Measurements from ENCODE around the gene NRG4.
"Not testable (repeated sequence)": the region's sequence is repeated elsewhere in the genome, so short reads cannot be mapped to it uniquely, and the experiment has no call there.

The NRG4 gene

DNA sequence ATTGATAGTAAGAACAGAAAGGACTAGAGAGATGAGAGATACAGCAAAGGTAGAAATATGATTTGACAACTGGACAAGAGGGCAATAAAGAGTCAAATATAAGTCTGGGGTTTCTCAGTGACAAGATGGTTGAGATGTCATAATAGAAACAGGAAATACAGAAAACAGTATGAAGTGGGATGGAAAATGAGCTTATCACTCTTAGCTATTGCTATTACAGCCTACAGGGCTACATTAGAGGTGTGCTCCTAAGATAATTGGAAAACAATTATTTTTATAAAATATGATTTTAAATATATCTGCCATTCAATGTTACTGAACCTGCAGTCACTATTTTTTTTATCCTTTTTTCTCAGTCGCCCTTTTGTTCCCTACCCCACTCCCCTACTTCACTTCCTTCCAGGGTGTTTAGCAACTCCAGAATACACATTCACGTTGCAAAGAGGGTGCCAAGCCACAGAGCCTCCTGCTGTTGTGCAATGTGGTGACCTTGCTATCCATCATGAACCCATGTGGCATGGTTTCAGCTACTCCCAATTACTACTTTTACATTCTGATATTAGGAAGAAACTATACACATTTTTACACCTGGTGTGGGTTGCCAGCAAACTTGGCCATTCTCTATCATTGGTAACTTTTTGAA, 6.0 kb downstream of the NRG4 start:
- no peak for DNase-seq

DNA sequence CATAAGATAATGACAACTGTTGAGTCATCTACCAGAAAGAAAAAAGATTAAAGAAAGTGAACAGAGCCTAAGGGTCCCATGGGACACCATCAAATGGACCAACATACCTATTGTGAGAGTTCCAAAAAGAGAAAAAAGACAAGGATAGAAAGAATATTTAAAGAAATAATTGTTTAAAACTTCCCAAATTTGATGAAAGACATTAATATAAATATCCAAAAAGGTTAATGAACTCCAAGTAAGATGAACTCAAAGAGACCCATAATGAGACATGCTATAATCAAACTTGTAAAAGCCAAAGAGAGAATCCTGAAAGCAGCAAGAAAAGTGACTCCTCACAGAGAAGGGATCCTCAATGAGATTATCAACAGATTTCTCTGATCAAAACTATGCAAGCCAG, 8.9 kb downstream of the NRG4 start:
- intact Hi-C loops (cut with DNase I), result no loop called here
- no peak for DNase-seq

More for the DNA sequence above, 6.0 kb downstream of the NRG4 start:
- intact Hi-C loops (cut with DNase I), result no loop called here

DNA sequence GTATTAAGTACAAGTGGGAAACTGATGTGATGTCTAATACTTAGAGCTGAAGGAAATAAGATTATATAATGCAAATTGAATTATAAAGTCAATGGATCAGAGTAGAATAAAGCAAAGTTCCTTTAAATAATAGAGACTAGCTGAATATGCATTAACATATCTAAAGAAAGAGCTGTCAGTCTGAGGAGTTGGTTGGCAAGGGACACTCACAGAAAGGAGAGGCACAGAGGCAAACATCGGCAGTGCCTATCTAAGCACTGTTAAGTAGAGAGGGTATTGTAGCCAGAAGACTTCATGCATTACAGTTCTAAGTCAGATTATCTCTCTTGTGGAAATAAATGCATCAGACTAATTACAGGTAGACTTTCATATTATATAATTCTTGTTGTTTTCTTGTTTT, 16.6 kb downstream of the NRG4 start:
- intact Hi-C loops (cut with DNase I), result no loop called here
- no peak for DNase-seq

DNA sequence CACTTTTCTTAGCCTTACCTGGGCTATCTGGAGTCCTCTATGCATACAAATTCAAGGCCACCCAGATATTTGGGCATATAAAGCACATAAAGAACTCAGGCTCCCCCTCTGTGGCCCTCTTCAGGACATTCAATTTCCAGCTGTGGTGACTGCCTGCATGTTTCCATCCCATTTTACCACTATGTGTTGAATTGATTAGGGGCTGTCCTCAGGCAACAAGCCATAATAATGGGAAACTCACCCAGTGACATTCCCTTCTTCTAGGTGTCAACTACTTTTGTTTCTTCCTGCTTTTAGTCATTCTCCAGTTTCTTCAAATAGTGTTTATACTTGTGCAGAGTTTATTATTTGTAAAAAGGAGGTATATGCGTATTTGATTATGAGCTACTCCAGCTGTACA, 18.0 kb downstream of the NRG4 start:
- intact Hi-C loops (cut with DNase I), result no loop called here
- DNase-seq, result no peak

DNA sequence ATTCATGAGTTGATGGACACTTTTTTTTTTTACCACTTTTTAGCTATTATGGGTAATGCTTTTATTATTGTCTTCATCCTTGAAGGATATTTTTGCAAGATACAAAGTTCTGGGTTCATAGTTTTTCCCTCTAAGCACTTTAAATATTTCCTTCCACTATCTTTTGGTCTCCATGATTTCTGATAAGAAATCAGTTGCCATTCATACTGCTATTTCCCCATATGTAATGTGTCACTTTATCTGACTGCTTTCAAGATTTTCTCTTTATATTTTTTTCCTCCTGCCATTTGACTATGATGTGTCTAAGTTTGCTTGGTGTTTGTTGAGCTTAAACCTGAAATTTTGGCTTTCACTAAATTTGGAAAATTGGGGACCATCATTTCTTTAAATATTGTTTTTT, 19.3 kb downstream of the NRG4 start:
- no peak for DNase-seq
- intact Hi-C loops (cut with DNase I), result no loop called here

DNA sequence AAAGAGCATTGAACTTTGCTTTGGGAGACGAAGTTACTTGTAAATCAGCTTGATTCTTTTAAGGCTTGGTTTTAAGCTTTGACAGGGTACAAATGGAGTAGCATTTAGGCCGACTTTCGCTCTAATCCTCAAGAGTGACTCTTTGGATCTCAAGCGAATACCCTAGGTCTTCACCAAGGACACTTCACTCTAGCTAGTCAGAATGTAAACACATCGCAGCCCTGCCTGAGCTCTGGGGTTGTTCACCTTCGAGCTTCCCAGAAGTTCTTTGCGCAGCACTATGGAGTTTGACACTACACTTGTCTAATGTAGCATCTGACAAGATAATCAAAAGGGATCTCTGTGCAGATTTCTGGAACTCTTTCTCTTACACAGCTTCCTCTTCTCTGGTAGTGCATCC, 22.3 kb downstream of the NRG4 start:
- intact Hi-C loops (cut with DNase I), result no loop called here

DNA sequence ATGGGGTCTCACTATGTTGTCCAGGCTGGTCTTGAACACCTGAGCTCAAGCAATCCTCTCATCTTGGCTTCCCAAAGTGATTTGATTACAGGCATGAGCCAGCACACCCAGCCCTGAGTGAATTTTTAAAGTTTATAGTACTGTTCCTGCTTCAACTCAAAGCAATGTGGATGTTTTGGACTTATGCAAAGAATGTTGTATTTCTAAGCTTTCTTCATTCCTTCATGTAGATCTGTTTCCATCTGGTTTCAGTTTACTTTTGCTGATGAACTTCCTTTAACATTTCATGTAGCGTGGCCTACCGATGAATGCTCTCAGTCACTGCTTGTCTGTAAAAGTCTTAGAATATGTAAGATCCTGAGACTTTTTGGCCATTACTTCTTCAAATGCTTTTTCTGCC, 23.2 kb downstream of the NRG4 start:
- DNase-seq, result no peak
- intact Hi-C loops (cut with DNase I), result no loop called here

More for the DNA sequence above, 22.3 kb downstream of the NRG4 start:
- no peak for DNase-seq

DNA sequence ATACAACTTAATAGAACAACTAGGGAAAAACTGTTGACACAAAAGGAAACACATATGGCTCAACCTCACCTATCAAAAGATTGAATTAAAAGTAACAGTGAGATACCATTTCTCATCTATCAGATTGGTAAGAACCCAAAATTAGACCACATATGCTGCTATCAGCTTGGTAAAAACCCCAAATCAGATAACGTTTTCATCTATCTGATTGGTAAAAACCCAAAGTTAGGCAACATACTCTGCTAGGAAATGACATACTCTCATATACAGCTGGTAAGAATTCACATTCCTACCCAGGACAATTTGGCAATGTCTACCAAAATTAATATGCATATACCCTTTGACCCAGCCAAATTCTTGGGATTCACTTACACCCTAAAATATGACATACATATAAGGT, 26.3 kb downstream of the NRG4 start:
- intact Hi-C loops (cut with DNase I), result no loop called here
- DNase-seq, result no peak

DNA sequence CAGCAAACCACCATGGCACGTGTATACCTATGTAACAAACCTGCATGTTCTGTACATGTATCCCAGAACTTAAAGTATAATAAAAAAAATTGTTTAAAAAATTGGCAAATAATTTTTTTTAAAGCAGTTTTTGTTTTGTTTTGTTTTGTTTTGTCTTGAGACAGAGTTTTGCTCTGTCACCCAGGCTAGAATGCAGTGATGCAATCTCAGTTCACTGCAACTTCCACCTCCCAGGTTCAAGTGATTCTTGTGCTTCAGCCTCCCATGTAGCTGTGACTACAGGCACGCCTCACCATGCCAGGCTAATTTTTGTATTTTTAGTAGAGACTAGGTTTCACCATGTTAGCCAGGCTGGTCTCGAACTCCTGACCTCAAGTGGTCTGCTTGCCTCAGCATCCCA, 27.5 kb downstream of the NRG4 start:
- DNase-seq; intact Hi-C loops (cut with DNase I): not testable (repeated sequence)

DNA sequence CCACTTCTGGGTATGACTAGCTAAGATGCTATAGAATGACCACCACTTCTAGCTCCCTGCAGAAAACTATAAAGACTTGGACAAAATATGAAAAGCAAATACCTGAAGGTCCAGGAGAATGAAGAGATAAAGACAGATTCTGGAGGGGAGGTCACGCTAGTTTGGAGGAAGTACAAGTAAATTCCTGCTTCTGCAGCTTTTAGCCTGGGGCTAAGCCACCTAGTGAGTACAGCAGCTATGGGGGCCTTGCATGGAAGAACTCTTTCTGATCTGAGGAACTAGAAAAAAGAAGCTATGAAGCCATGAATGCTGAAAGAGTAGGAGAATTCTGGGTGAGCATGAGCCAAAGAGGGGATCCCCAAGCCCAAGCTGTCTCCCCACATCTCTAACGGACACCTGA, 29.8 kb downstream of the NRG4 start:
- intact Hi-C loops (cut with DNase I), result no loop called here
- no peak for DNase-seq

DNA sequence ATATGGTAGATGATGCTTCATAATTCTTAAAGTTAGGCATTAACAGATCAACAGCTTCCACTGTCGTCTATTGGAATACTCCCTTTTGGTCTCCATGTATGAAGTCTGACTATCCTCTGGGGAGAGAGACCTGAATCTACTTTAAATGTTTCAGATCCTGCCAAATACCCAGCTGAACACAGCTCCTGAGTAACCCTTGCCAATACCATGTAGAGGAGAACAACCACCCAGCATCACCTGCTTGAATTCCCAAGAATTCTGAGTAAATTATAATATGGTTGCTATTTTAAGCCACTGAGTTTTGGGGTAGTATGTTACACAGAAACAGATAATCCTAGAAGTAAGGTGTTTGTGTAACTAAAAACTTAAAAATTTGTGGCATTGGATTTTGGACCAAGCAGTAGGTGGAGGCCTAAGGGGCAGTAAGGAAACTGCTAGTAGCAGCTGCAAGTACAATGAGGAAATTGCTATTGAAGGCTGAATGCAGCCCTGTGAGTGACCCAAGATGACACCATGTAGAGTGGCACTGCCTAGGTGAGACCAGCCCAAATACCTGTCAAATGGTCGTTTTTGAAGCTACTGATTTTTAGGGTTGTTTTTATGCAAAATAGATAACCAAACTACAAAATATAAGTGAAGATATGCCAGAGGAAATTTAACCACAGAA, 30.9 kb downstream of the NRG4 start:
- no peak for DNase-seq

DNA sequence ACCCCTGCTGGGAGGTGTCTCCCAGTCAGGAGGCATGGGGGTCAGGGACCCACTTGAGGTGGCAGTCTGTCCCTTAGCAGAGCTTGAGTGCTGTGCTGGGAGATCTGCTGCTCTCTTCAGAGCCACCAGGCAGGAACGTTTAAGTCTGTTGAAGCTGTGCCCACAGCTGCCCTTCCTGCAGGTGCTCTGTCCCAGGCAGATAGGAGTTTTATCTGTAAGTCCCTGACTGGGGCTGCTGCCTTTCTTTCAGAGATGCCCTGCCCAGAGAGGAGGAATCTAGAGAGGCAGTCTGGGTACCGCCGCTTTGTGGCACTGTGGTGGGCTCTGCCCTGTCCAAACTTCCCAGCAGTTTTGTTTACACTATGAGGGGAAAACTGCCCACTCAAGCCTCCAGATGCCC, 35.5 kb downstream of the NRG4 start:
- DNase-seq; intact Hi-C loops (cut with DNase I): not testable (repeated sequence)

More for the DNA sequence above, 30.9 kb downstream of the NRG4 start:
- intact Hi-C loops (cut with DNase I), result no loop called here

DNA sequence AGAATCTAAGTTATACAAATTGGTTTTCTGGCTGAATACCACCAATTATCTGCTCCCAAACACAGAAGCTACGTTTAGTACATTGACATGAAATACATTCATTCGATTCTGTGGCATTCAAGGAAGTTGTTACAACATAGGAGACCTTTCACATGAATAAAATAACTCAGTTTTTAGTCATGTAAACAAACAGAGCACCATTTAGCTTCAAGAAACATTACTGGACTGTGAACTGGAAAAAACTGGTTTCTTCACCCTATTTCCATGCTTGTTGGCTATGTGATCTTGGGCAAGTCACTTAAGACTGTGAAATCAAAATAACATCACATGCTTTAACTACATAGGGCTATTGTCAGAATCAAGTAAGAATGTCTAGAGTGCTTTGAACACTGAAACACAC, 46.2 kb downstream of the NRG4 start:
- intact Hi-C loops (cut with DNase I), result no loop called here
- no peak for DNase-seq

DNA sequence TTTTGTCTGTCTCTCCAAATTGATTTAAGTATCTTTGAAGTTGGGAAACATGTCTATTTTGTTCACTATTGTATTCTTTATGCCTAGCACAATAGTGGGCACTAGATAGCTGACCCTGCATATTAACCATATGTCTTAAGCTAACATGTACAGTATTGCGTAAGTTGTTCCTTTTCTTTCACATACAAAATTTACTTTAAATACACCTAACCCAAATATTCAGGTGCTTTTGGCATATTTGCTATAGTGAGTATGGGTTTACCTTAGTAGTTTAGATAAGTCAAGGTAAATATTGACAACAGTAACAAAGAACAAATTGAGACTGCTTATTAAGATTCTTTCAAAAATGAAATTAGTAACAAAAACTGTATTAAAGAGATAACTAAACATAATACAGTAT, 50.9 kb downstream of the NRG4 start:
- intact Hi-C loops (cut with DNase I), result no loop called here
- DNase-seq, result no peak

DNA sequence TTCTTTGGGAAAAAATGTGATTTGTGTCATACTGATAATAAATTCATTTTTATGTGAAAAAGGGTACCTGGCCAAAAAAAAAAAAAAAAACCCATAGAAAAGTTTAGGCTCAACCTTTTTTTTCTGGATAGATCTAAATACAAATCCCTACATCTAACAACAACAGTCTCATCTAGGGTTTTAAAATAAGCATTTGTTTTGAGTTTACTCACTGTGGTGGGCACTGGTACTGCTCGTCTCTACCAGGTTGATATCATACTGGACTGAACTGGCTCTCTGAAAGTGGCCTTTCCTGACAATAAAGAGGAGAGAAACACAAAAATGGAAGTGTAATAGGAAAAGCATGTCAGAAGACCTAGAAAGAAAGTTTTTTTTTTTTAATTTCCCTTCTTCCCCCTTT, 56.5 kb downstream of the NRG4 start:
- intact Hi-C loops (cut with DNase I), result no loop called here
- DNase-seq, result no peak

DNA sequence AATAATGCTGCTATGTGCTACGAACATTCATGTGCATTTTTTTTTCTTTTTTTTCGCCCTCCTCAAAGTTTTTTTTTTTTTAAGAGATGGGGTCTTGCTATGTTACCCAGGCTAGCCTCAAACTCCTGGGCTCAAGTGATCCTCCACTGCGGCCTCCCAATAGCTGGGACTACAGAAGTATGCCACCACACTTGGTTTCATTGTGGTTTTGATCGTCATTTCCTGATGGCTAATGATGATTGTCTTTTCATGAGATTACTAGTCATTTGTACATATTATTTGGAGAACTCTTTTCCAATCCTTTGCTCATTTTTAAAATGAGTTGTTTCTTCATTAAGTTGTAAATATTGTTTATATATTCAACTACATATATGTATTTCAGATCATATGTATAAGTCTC, 59.7 kb downstream of the NRG4 start:
- intact Hi-C loops (cut with DNase I), result no loop called here
- DNase-seq, result no peak

DNA sequence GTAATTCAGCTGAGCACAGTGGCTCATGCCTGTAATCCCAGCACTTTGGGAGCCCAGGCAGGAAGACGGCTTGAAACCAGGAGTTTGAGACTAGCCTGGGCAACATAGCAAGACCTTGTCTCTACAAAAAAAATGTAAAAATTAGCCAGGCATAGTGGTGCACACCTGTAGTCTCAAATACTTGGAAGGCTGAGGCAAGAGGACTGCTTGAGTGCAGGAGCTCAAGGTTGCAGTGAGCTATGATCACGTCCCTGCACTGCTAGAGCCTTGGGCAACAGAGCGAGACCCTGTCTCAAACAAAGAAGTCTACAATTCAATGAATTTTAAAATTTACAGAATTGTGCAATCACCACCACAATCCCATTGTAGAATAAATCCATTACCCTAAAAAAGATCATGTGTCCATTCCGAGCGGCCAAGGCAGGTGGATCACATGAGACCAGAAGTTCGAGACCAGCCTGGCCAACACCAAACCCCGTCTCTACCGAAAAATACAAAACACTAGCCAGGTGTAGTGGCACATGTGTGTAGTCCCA, 63.4 kb downstream of the NRG4 start:
- DNase-seq, result no peak
- intact Hi-C loops (cut with DNase I), result no loop called here

DNA sequence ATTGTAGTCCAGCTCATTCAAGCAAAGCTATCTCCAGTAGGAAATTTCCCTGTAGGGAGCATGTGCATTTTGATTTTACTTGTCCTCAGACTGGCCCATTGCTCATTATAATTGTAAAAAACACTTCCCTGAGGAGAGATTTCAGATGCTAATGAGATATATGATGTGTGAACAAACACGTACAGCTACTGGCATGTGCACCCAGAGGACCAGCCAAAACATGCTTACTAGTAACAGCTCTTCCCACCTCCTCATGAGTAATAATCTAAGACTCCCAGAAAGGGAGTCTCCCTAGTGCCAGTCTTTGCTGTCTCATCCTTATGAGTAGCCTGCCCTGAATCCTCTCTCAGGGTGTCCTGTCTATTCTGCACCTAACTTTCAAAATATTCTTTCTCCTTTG, 65.1 kb downstream of the NRG4 start:
- no peak for DNase-seq
- intact Hi-C loops (cut with DNase I), result no loop called here

DNA sequence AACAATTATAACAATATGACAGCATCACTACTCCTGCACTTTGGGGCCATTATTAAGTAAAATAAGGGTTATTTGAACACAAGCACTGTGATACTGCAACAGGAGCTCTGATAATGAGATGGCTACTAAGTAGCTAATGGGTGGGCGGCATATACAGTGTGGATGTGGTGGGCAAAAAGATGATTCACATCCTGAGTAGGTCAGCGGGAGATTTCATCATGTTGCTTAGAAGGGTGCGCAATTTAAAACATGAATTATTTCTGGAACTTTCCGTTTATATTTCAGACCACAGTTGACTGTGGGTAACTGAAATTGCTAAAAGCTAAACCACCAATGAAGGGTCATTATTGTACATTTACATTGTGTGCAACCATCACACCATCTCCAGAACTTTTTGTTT, 66.3 kb downstream of the NRG4 start:
- DNase-seq, result no peak
- intact Hi-C loops (cut with DNase I), result no loop called here

DNA sequence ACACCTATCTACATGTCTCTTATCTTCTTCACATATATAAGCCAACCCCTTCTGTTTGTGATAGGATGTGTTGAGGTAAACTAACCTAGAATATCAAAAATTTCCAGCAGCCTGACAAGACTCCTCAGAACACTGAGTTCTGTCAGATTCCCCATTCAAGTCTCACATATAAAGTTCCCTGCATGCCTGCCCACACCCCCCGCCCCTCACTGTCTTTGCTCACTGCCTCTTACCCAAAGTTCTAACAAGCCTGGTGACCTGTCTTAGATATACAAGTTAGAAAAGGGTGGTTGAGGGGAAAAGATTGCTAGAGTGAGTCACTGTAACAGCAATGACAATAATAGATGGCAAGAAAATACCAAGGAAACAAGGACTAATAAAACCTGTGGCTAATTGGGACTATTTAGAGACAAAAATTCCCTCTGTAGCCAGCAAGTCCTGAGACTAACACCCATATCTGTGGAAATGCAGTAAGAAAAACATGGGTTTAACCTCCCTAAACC, 68.5 kb downstream of the NRG4 start:
- no peak for DNase-seq
- intact Hi-C loops (cut with DNase I), result no loop called here

DNA sequence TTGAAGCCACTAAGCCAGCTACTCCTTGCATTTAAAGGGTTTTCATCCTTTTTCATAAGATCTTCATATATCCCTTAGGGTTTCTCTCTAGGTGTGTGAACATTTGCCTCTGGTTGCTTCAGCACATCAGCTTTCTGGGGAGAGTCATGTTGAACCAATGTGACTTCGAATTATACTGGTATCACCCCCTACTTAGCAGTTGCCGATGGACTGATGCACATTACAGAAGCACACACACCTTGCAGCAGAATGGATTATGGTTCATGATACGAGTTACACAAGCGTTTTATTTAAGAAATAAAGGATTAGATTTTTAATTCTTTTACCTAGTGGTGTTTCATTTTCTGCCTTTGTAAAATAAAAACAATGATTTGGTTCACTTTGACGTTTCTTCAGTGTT, 69.0 kb downstream of the NRG4 start:
- DNase-seq, result no peak
- intact Hi-C loops (cut with DNase I), result no loop called here
